Measurements from ENCODE around the gene GPR75.

The GPR75 gene

GRCh38 chr2:53859206-53860181 lies at the start of gene GPR75:
Gene GPR75, minus strand, starts transcription at chr2:53859967. Its CDS starts 5,211 bp downstream, at chr2:53854756.
- Histone ChIP-seq H3K36me3 (ENCODE audit: low read depth) (peaks cover under 1% of the 10 kb centered on the region; the same call in 1 of the 2 replicates), H3K4me3 (ENCODE audit: severe bottlenecking) (peak within 1 kb of the TSS; percentile 42), H3K27ac (ENCODE audit: poor library complexity, severe bottlenecking) (no peak within 1 kb of the TSS), H3K9me3 (ENCODE audit: severe bottlenecking) (no peaks in the 10 kb centered on the region), H3K27me3 (ENCODE audit: insufficient read depth, poor library complexity, severe bottlenecking) (no peaks in the 10 kb centered on the region), H3K4me1 (ENCODE audit: insufficient read depth, poor library complexity, severe bottlenecking) (peaks cover 4% of the 10 kb centered on the region)
- TF ChIP-seq, protein P1, sequence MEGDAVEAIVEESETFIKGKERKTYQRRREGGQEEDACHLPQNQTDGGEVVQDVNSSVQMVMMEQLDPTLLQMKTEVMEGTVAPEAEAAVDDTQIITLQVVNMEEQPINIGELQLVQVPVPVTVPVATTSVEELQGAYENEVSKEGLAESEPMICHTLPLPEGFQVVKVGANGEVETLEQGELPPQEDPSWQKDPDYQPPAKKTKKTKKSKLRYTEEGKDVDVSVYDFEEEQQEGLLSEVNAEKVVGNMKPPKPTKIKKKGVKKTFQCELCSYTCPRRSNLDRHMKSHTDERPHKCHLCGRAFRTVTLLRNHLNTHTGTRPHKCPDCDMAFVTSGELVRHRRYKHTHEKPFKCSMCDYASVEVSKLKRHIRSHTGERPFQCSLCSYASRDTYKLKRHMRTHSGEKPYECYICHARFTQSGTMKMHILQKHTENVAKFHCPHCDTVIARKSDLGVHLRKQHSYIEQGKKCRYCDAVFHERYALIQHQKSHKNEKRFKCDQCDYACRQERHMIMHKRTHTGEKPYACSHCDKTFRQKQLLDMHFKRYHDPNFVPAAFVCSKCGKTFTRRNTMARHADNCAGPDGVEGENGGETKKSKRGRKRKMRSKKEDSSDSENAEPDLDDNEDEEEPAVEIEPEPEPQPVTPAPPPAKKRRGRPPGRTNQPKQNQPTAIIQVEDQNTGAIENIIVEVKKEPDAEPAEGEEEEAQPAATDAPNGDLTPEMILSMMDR (IDR thresholded peaks at IDR 0.05; ENCODE audit: poor library complexity, severe bottlenecking): no peak
- DNase-seq (ENCODE audit: low spot score): peak; percentile 58
- ATAC-seq (ENCODE audit: low read depth): peak; percentile 82

GRCh38 chr2:53907582-53907981 lies 47.8 kb upstream of the GPR75 start:
- Histone ChIP-seq H3K27ac (ENCODE audit: poor library complexity, severe bottlenecking) (no peak overlapping the region), H3K36me3 (ENCODE audit: low read depth) (peaks cover 92% of the 10 kb centered on the region), H3K4me3 (ENCODE audit: severe bottlenecking) (no peak overlapping the region), H3K4me1 (ENCODE audit: insufficient read depth, poor library complexity, severe bottlenecking) (no peaks in the 10 kb centered on the region), H3K27me3 (ENCODE audit: insufficient read depth, poor library complexity, severe bottlenecking) (no peaks in the 10 kb centered on the region), H3K9me3 (ENCODE audit: severe bottlenecking) (no peaks in the 10 kb centered on the region)
- TF ChIP-seq, protein P1 (IDR thresholded peaks at IDR 0.05; ENCODE audit: poor library complexity, severe bottlenecking): no peak
- ATAC-seq (ENCODE audit: low read depth) (no peak), DNase-seq (ENCODE audit: low spot score) (no peak)

DNA sequence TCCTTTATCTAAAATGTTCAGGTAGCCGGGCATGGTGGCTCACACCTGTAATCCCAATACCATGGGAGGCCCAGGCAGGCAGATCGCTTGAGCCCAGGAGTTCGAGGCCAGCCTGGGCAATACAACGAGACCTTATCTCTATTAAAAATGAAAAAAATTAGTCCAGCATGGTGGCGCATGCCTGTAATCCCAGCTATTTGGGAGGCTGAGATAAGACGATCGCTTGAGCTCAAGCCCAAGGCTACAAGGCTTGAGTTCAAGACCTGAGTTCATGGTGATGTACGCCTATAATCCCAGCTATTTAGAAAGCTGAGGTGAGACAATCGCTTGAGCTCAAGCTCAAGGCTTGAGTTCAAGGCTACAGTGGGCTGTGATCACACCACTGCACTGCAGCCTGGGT lies 45.6 kb upstream of the GPR75 start:
- no peak for DNase-seq (ENCODE audit: low spot score)
- Histone ChIP-seq H3K9me3 (ENCODE audit: severe bottlenecking) (no peaks in the 10 kb centered on the region), H3K4me3 (ENCODE audit: severe bottlenecking) (no peak overlapping the region), H3K27me3 (ENCODE audit: insufficient read depth, poor library complexity, severe bottlenecking) (no peaks in the 10 kb centered on the region), H3K27ac (ENCODE audit: poor library complexity, severe bottlenecking) (no peak overlapping the region), H3K36me3 (ENCODE audit: low read depth) (peaks cover 98% of the 10 kb centered on the region), H3K4me1 (ENCODE audit: insufficient read depth, poor library complexity, severe bottlenecking) (no peaks in the 10 kb centered on the region)
- TF ChIP-seq, protein P1 (IDR thresholded peaks at IDR 0.05; ENCODE audit: poor library complexity, severe bottlenecking): no peak
- ATAC-seq (ENCODE audit: low read depth): no peak

DNA sequence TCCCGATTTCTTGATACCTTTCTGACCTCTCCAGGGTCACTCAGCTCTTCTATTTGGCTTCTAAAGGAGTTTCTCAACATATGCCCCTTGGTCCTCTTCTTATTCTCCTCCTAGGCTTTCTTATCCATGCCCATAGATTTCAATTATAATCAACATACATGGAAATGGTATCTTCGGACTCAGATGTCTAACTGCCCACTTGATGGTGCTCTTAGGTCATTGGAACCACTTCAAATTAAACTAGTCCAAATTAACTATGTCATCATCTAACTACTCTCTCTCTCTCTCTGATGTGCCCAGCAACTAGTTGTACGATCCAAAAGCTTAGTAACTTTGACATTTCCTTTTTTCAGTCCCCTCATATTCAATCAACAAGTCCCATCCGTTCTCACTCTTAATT lies 43.2 kb upstream of the GPR75 start:
- H3K27me3 ChIP-seq (ENCODE audit: insufficient read depth, poor library complexity, severe bottlenecking): no peaks in the 10 kb centered on the region
- no peak overlapping the region for H3K4me3 ChIP-seq (ENCODE audit: severe bottlenecking)
- H3K4me1 ChIP-seq (ENCODE audit: insufficient read depth, poor library complexity, severe bottlenecking): no peaks in the 10 kb centered on the region
- H3K36me3 ChIP-seq (ENCODE audit: low read depth): peaks cover 97% of the 10 kb centered on the region
- ATAC-seq (ENCODE audit: low read depth) (no peak), DNase-seq (ENCODE audit: low spot score) (no peak)
- no peaks in the 10 kb centered on the region for H3K9me3 ChIP-seq (ENCODE audit: severe bottlenecking)
- TF ChIP-seq, protein P1 (IDR thresholded peaks at IDR 0.05; ENCODE audit: poor library complexity, severe bottlenecking): no peak
- no peak overlapping the region for H3K27ac ChIP-seq (ENCODE audit: poor library complexity, severe bottlenecking)

DNA sequence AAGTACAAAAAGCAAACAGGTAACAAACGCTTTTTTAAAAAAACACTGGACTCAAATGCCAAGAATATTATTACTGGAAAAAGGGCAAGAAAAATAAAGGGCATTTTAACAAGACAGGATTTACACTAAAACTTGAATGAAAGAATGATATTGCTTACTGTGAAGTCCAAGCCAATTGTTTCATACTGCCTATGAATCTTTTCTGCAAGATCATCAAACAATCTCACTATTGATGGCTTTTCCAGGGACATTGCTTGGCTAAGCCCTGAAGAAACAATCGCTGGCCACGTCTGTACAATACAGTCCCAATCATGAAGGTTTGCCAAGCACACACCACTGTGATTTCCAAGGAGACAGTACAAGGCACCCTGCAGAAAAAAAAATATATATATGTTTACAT lies 41.4 kb upstream of the GPR75 start:
- TF ChIP-seq, protein P1 (IDR thresholded peaks at IDR 0.05; ENCODE audit: poor library complexity, severe bottlenecking): no peak
- H3K4me3 ChIP-seq (ENCODE audit: severe bottlenecking): no peak overlapping the region
- DNase-seq (ENCODE audit: low spot score) (no peak), ATAC-seq (ENCODE audit: low read depth) (no peak)
- no peak overlapping the region for H3K27ac ChIP-seq (ENCODE audit: poor library complexity, severe bottlenecking)
- peaks cover 12% of the 10 kb centered on the region for H3K4me1 ChIP-seq (ENCODE audit: insufficient read depth, poor library complexity, severe bottlenecking)
- no peaks in the 10 kb centered on the region for H3K27me3 ChIP-seq (ENCODE audit: insufficient read depth, poor library complexity, severe bottlenecking)
- no peaks in the 10 kb centered on the region for H3K9me3 ChIP-seq (ENCODE audit: severe bottlenecking)
- H3K36me3 ChIP-seq (ENCODE audit: low read depth): peaks cover 94% of the 10 kb centered on the region

Data from RWPE2 (cell line).